SU-DHL-6 (cell line): ENCODE measurements around the gene PPM1G.

ENCODE experiments used
- H2AFZ ChIP-seq: fragments of 200-600 bp; sonication (generic); 2 replicates; pipeline ENCODE4 v1.6.1; 2014; ENCODE audit warnings: low read depth, mild to moderate bottlenecking, moderate library complexity, mixed read lengths, antibody characterized with exemption, low read length; ENCODE audit not compliant: severe bottlenecking
- H3F3A ChIP-seq: fragments of 200-600 bp; shearing (Covaris generic); 2 replicates; pipeline ENCODE4 v1.6.0; 2016; ENCODE audit warnings: antibody characterized with exemption, mild to moderate bottlenecking; ENCODE audit not compliant: insufficient read depth
- H3K27ac ChIP-seq: fragments of 200-600 bp; sonication (generic); 2 replicates; pipeline ENCODE4 v1.5.1; 2016; ENCODE audit warnings: low read depth, mild to moderate bottlenecking, low read length, moderate library complexity, mixed read lengths
- H3K27me3 ChIP-seq: fragments of 200-600 bp; sonication (generic), shearing (Covaris generic); 2 replicates; pipeline ENCODE4 v1.6.0; 2014; ENCODE audit warnings: mild to moderate bottlenecking, low read length
- H3K36me3 ChIP-seq: fragments of 200-600 bp; sonication (generic); 2 replicates; pipeline ENCODE4 v1.6.1; 2014; ENCODE audit warnings: mild to moderate bottlenecking, low read length, mixed read lengths
- H3K4me2 ChIP-seq: fragments of 300-600, 200-600 bp; shearing (Covaris generic), sonication (generic); 2 replicates; pipeline ENCODE4 v1.6.0; 2014; ENCODE audit warnings: low read length, low read depth, mild to moderate bottlenecking; ENCODE audit not compliant: poor library complexity, severe bottlenecking
- H3K4me3 ChIP-seq: fragments of 200-600 bp; sonication (generic); 2 replicates; pipeline ENCODE4 v1.5.1; 2014; ENCODE audit warnings: antibody characterized with exemption, low read length, mild to moderate bottlenecking, mixed read lengths; ENCODE audit not compliant: insufficient read depth, poor library complexity, severe bottlenecking
- H3K79me2 ChIP-seq: fragments of 200-600 bp; sonication (generic); 2 replicates; pipeline ENCODE4 v1.6.1; 2014; ENCODE audit warnings: mild to moderate bottlenecking, low read length, moderate library complexity; ENCODE audit not compliant: insufficient read depth
- H3K9ac ChIP-seq: fragments of 200-600 bp; sonication (generic); 2 replicates; pipeline ENCODE4 v1.7.0; 2014; ENCODE audit warnings: mild to moderate bottlenecking, low read length
- H3K9me2 ChIP-seq: fragments of 200-600 bp; sonication (generic); replicated peaks from 2 replicates; pipeline ENCODE4 v1.6.1; 2014; ENCODE audit warnings: low read length; ENCODE audit not compliant: insufficient read depth
- H3K9me3 ChIP-seq: fragments of 200-600 bp; sonication (generic); 2 replicates; pipeline ENCODE4 v1.6.1; 2014; ENCODE audit warnings: low read length, mixed read lengths; ENCODE audit not compliant: insufficient read depth
- H4K20me1 ChIP-seq: fragments of 200-600 bp; sonication (generic); 2 replicates; pipeline ENCODE4 v1.6.1; 2014; ENCODE audit warnings: low read depth, mild to moderate bottlenecking, antibody characterized with exemption, low read length, moderate library complexity, mixed read lengths
- EZH2phosphoT487 ChIP-seq: fragments of 200-600 bp; sonication (generic), shearing (Covaris generic); conservative IDR thresholded peaks from 2 replicates; pipeline ENCODE4 v1.6.1; 2018; ENCODE audit warnings: mild to moderate bottlenecking, antibody characterized with exemption, low read length, moderate library complexity, mixed read lengths
- TF ChIP-seq, protein P1 (sequence below): fragments of 200-600 bp; sonication (generic); IDR thresholded peaks from one replicate; pipeline ENCODE4 v1.5.1; 2017; ENCODE audit warnings: antibody characterized with exemption, mild to moderate bottlenecking, low read length, moderate library complexity; ENCODE audit not compliant: insufficient read depth, poor library complexity, severe bottlenecking

PPM1G gene

DNA sequence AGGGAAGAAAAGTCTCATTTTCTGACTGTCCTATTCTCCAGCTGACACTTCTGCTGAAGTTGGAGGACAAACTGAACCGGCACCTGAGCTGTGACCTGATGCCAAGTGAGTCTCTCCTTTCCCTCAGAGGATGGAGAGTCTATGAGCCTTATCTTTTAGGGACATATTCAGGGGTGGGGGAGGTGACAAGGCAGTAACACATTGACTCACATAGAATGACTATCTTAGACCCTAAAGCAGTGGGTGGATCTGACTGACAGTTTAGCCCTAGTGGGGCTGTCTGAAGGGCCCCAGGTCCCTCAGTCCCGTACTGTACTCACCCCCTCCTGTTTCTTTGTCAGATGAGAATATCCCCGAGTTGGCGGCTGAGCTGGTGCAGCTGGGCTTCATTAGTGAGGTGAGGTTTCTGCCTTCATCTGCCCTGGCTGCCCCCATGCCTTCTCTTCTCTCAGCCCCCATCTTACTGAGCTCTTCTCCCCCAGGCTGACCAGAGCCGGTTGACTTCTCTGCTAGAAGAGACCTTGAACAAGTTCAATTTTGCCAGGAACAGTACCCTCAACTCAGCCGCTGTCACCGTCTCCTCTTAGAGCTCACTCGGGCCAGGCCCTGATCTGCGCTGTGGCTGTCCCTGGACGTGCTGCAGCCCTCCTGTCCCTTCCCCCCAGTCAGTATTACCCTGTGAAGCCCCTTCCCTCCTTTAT lies 32.0 kb upstream of the PPM1G start:
- Histone ChIP-seq H4K20me1 (no peaks in the 10 kb centered on the region), H2AFZ (no peak overlapping the region), H3K79me2 (no peaks in the 10 kb centered on the region), H3K36me3 (peaks cover 3% of the 10 kb centered on the region; the same call in 1 of the 2 replicates), H3K9me3 (no peaks in the 10 kb centered on the region), H3K4me2 (no peak overlapping the region), H3K27me3 (no peaks in the 10 kb centered on the region), H3K4me3 (no peak overlapping the region), H3F3A (no peaks in the 10 kb centered on the region), H3K9me2 (no peaks in the 10 kb centered on the region), H3K27ac (no peak overlapping the region), H3K9ac (no peak overlapping the region)
- TF ChIP-seq EZH2phosphoT487 = no peak
- TF ChIP-seq, protein P1, sequence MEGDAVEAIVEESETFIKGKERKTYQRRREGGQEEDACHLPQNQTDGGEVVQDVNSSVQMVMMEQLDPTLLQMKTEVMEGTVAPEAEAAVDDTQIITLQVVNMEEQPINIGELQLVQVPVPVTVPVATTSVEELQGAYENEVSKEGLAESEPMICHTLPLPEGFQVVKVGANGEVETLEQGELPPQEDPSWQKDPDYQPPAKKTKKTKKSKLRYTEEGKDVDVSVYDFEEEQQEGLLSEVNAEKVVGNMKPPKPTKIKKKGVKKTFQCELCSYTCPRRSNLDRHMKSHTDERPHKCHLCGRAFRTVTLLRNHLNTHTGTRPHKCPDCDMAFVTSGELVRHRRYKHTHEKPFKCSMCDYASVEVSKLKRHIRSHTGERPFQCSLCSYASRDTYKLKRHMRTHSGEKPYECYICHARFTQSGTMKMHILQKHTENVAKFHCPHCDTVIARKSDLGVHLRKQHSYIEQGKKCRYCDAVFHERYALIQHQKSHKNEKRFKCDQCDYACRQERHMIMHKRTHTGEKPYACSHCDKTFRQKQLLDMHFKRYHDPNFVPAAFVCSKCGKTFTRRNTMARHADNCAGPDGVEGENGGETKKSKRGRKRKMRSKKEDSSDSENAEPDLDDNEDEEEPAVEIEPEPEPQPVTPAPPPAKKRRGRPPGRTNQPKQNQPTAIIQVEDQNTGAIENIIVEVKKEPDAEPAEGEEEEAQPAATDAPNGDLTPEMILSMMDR = no peak

DNA sequence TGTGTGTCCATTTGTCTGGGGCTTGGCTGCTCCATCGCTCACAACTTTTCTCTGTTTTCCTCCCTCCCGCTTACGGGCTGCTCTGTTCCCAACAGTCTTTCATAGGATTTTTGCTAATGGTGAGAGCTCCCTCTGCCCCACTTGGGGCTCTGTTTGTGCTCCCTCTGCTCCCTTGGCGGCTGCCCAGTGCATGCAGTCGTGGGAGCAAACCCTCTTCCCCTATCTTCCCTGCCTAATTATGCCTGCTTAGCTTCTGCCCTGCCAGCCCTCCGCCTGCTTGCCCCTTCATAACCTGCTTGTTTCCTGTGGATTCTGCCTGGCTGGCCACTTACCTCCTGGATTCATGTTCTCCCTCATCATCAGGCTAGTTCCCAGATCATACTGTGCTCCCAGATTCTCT lies 26.2 kb upstream of the PPM1G start:
- Histone ChIP-seq H3K9me2 (no peaks in the 10 kb centered on the region), H3K27ac (no peak overlapping the region), H3K79me2 (peaks cover 13% of the 10 kb centered on the region), H3K4me3 (no peak overlapping the region), H3K9me3 (no peaks in the 10 kb centered on the region), H3K4me2 (no peak overlapping the region), H3K36me3 (peaks cover 6% of the 10 kb centered on the region; the same call in 1 of the 2 replicates), H3F3A (no peaks in the 10 kb centered on the region), H2AFZ (no peak overlapping the region), H4K20me1 (no peaks in the 10 kb centered on the region), H3K27me3 (no peaks in the 10 kb centered on the region), H3K9ac (no peak overlapping the region)
- TF ChIP-seq, protein P1 = no peak
- no peak for TF ChIP-seq EZH2phosphoT487

DNA sequence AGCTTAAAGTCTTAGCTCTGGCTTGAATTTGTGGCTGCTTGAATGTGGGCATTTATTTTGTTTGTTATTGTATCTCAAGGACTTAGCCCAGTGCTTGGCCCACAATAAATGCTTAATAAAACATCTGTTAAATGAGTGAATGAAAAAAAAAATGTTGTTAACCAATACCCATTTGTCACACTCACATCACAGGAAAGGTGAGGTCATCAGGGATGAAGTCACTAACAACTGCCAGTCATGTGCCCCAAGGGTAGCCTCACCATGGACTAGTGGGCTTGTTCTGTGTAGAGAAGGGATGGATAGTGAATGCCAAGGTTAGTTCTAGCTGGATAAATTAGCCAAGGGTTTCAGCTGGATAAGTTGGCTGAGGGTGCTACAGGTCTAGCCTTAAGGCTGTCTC lies 22.0 kb upstream of the PPM1G start:
- Histone ChIP-seq H4K20me1 (no peaks in the 10 kb centered on the region), H3K9ac (no peak overlapping the region), H3K9me3 (no peaks in the 10 kb centered on the region), H3K36me3 (0 out of 2 replicates have a peak, but pooled peaks cover 3% of the 10 kb centered on the region), H3F3A (peaks cover 8% of the 10 kb centered on the region), H3K9me2 (no peaks in the 10 kb centered on the region), H2AFZ (no peak overlapping the region), H3K27ac (no peak overlapping the region), H3K4me2 (no peak overlapping the region), H3K27me3 (no peaks in the 10 kb centered on the region), H3K79me2 (peaks cover 29% of the 10 kb centered on the region), H3K4me3 (no peak overlapping the region)
- TF ChIP-seq, protein P1 = no peak
- TF ChIP-seq EZH2phosphoT487 = no peak
